ENCODE data around the gene ACSS2.

ACSS2 gene

DNA sequence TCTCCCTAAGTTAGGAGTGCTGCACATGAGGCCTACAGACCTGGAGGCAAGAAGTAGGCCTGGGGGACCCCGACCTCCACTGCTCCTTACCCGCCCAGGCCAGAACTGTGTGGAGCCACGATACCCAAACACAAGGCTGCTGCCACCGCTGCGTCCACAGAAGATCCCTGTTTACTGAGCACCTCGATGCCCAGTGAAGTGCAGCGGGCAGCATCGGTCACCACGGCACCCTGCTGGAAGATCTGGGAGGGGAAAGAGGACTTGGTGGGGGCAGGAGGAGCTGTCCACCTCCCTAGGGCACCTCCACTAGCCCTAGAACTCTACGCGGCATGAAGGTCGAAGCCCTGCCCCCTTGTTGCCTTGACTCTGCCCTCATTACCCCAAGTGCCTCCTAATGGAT is 13.7 kb upstream of the ACSS2 start:
- peak overlapping the region; percentile 8; the same call in 1 of the 2 replicates for H3K27ac ChIP-seq
- TF ChIP-seq CTCF (conservative IDR thresholded peaks at IDR 0.05) = no peak
- no peak for TF ChIP-seq ZFX (IDR thresholded peaks at IDR 0.05)

- no peak overlapping the region; the same call in 1 of the 2 replicates for H3K27ac ChIP-seq
- no peak for TF ChIP-seq ZFX (IDR thresholded peaks at IDR 0.05)
- TF ChIP-seq CTCF (conservative IDR thresholded peaks at IDR 0.05) = no peak
Observed at GRCh38 chr20:34863421-34863965, 12.9 kb upstream of the ACSS2 start.

GRCh38 chr20:34864216-34864615 is 12.2 kb upstream of the ACSS2 start:
- no peak overlapping the region for H3K27ac ChIP-seq
- TF ChIP-seq ZFX (IDR thresholded peaks at IDR 0.05) (no peak), CTCF (conservative IDR thresholded peaks at IDR 0.05) (no peak)

DNA sequence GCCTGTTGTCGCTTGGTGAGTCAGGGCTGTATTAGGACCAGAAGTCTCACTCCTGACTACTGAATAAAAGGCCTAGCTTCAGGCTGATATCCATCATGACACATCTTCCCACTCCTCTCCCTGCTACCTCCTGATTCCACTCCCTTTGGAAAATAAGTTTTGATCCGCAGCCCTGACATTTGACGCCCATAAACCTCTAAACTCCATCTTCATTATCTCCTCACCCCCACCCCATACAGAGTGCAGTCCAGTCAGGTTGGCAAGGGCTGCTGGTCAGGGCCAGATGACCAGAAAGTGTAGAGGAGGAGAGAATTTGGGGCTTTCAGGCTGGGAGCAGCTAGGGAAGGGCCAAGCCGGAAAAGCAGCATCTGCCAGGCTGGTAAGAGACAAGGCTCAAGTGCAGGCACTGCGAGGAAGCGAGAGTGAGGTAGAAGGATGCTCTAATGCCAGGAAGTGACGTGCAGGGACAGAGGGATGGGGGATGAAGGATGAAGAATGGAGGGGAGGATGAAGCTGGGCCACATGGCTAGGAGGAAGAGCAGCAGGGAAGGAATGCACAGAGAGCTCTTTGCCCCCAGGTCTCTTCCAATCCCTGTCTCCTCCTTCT is 5.0 kb upstream of the ACSS2 start:
- no peak overlapping the region for H3K27ac ChIP-seq
- TF ChIP-seq ZFX (IDR thresholded peaks at IDR 0.05) (no peak), CTCF (conservative IDR thresholded peaks at IDR 0.05) (no peak)

- peak overlapping the region; percentile 57 for H3K27ac ChIP-seq
- no peak for TF ChIP-seq ZFX (IDR thresholded peaks at IDR 0.05)
- no peak for TF ChIP-seq CTCF (conservative IDR thresholded peaks at IDR 0.05)
Observed at GRCh38 chr20:34871966-34872621, 4.3 kb upstream of the ACSS2 start.

DNA sequence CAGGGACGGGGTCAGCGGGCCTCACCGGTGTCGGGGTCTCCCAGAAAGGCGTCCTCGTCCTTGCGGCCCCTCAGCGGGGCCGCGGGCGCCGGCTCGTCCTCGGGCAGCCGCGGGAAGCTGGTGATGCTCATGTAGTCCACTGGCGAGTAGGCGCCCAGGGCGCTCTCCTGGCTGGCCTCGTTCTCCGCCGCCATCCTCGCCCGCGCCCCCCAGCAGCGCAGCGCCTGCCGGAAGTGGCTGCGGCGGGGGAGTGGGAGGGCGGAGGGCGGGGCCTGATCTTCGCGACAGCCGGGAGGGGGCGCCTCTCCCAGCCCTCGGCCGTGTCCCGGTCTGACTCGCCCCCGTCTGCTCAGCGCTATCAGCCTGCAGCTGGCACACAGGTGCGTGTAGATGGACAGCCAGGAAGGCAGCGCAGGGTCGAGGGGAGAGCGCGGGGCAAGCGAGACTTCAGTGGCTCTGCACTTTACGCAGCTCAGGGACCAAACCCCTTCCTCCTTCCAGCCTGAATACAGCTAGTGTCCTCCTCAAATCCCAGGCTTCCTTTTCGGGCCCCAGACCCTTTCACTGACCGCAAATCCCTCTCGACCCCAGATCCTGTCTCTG is 3.7 kb upstream of the ACSS2 start, which contains the start of gene GGT7:
Gene GGT7 (minus strand): TSS at position 235 of the 603 bp plus-strand sequence. CDS start 41 bp downstream, at position 194.
- peak within 1 kb of the TSS; percentile 57 for H3K27ac ChIP-seq
- TF ChIP-seq ZFX (IDR thresholded peaks at IDR 0.05) = no peak
- TF ChIP-seq CTCF (conservative IDR thresholded peaks at IDR 0.05) = peak; percentile 94

DNA sequence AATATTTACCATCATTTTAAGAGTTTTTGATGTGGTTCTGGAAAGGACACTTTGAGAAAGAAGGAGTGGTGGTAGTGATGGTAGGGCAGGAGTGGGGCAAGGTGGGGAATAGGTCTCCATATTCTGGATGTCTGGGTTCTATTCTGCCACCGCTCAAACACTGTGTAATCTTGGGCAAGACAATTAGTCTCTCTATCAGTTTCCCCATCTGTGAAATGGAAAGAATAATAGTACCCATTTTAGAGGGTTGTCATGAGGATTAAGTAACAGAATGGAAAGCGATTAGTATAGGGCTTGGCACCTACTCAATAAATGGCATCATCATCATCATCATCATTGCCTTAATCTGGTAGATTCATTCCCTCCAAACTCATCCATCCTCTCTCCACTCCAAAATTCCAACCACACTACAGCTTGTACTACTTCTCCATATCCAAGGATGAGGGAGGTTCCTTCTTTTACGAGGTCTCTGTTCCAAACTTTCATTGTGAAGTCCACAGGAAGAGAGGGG is 2.8 kb upstream of the ACSS2 start:
- no peak for TF ChIP-seq CTCF (conservative IDR thresholded peaks at IDR 0.05)
- TF ChIP-seq ZFX (IDR thresholded peaks at IDR 0.05) = no peak
- H3K27ac ChIP-seq = no peak overlapping the region; the same call in 1 of the 2 replicates

Measured in C4-2B (cell line).